Liver (tissue), 9 donors: Measurements from ENCODE around the gene HOXB4. TPM values are rescaled to one million over a fixed set of nuclear protein-coding genes. Genes with fewer than 3 reads are reported as not detected.
A peak's percentile ranks its signal among the peaks of the same experiment; 100 is the strongest.

Experiments used
- DNase-seq: peaks from one replicate; pipeline ENCODE4 v3.0.0-alpha.2; 2017; ENCODE audit warnings: low spot score
- H3K27ac ChIP-seq, 2 donors: one replicate each; pipeline ENCODE4 v1.7.0; 2013; ENCODE audit warnings: inconsistent platforms in 2 of 2, low read length in 2 of 2, control low read depth in 1 of 2, low read depth in 1 of 2, mild to moderate bottlenecking in 1 of 2
- H3K27me3 ChIP-seq, 4 donors: one replicate each; pipeline versions ENCODE4 v1.6.1 to v1.7.0; 2013; ENCODE audit warnings: low read length in 3 of 4, inconsistent platforms in 1 of 4, mild to moderate bottlenecking in 1 of 4, moderate library complexity in 1 of 4; ENCODE audit not compliant: control insufficient read depth in 4 of 4, insufficient read depth in 4 of 4
- H3K36me3 ChIP-seq, 4 donors: one replicate each; pipeline versions ENCODE4 v1.6.1 to v1.7.0; 2013; ENCODE audit warnings: low read length in 3 of 4, mild to moderate bottlenecking in 3 of 4, low read depth in 1 of 4, moderate library complexity in 1 of 4; ENCODE audit not compliant: control insufficient read depth in 4 of 4, insufficient read depth in 3 of 4
- H3K4me1 ChIP-seq, 4 donors: one replicate each; pipeline versions ENCODE4 v1.6.1 to v1.7.0; 2013; ENCODE audit warnings: low read length in 3 of 4, mild to moderate bottlenecking in 3 of 4, moderate library complexity in 1 of 4; ENCODE audit not compliant: control insufficient read depth in 4 of 4, insufficient read depth in 4 of 4
- H3K4me3 ChIP-seq, 3 donors: one replicate each; pipeline versions ENCODE4 v1.6.1 to v1.7.0; 2013; ENCODE audit warnings: low read length in 3 of 3, control low read depth in 1 of 3, low read depth in 1 of 3, mild to moderate bottlenecking in 1 of 3
- H3K9ac ChIP-seq, 2 donors: one replicate each; pipeline ENCODE4 v1.7.0; 2013; ENCODE audit warnings: low read length in 2 of 2, mild to moderate bottlenecking in 2 of 2, moderate library complexity in 2 of 2, control low read depth in 1 of 2, low read depth in 1 of 2
- H3K9me3 ChIP-seq, 4 donors: one replicate each; pipeline versions ENCODE4 v1.6.1 to v1.7.0; 2013; ENCODE audit warnings: low read length in 3 of 4; ENCODE audit not compliant: control insufficient read depth in 4 of 4
- CTCF ChIP-seq: fragments of 150-350 bp; IDR thresholded peaks from 2 replicates; pipeline ENCODE4 v1.5.1; 2017; ENCODE audit warnings: improper control_type of control experiment, low read depth, low read length; ENCODE audit not compliant: missing input control
- EGR1 ChIP-seq, 2 donors: IDR thresholded peaks; 2 replicates each; pipeline ENCODE4 v1.6.1; 2016 to 2018; ENCODE audit warnings: antibody characterized with exemption in 2 of 2, low read depth in 2 of 2
- FOXA2 ChIP-seq: IDR thresholded peaks from 2 replicates; pipeline ENCODE4 v1.6.1; 2016; ENCODE audit warnings: antibody characterized with exemption
- GABPA ChIP-seq, 2 donors: IDR thresholded peaks in 1 of 2; conservative IDR thresholded peaks in 1 of 2; 2 replicates each; pipeline ENCODE4 v1.6.1; 2016; ENCODE audit warnings: antibody characterized with exemption in 2 of 2, mild to moderate bottlenecking in 1 of 2, moderate library complexity in 1 of 2
- HNF4A ChIP-seq, 2 donors: conservative IDR thresholded peaks; 2 replicates each; pipeline ENCODE4 v1.6.1; 2016; ENCODE audit warnings: antibody characterized with exemption in 2 of 2, mild to moderate bottlenecking in 2 of 2
- HNF4G ChIP-seq: IDR thresholded peaks from 2 replicates; pipeline ENCODE4 v1.6.1; 2016; ENCODE audit warnings: antibody characterized with exemption
- JUND ChIP-seq, 2 donors: IDR thresholded peaks; 2 replicates each; pipeline ENCODE4 v1.6.1; 2016; ENCODE audit warnings: antibody characterized with exemption in 2 of 2
- MAX ChIP-seq: IDR thresholded peaks from 2 replicates; pipeline ENCODE4 v1.6.1; 2016; ENCODE audit warnings: antibody characterized with exemption
- RAD21 ChIP-seq, 2 donors: IDR thresholded peaks; 2 replicates each; pipeline ENCODE4 v1.6.1; 2016; ENCODE audit warnings: antibody characterized with exemption in 2 of 2, mild to moderate bottlenecking in 2 of 2
- REST ChIP-seq: IDR thresholded peaks from 2 replicates; pipeline ENCODE4 v1.6.1; 2016; ENCODE audit warnings: antibody characterized with exemption, mild to moderate bottlenecking
- RXRA ChIP-seq, 2 donors: IDR thresholded peaks; 2 replicates each; pipeline ENCODE4 v1.6.1; 2017 to 2018; ENCODE audit warnings: antibody characterized with exemption in 2 of 2, mild to moderate bottlenecking in 1 of 2
- SP1 ChIP-seq: IDR thresholded peaks from 2 replicates; pipeline ENCODE4 v1.6.1; 2018; ENCODE audit warnings: antibody characterized with exemption, mild to moderate bottlenecking
- TAF1 ChIP-seq: conservative IDR thresholded peaks from 2 replicates; pipeline ENCODE4 v1.6.1; 2016; ENCODE audit warnings: antibody characterized with exemption, mild to moderate bottlenecking
- YY1 ChIP-seq: IDR thresholded peaks from 2 replicates; pipeline ENCODE4 v1.6.1; 2016; ENCODE audit warnings: antibody characterized with exemption, mild to moderate bottlenecking
- ZBTB33 ChIP-seq: IDR thresholded peaks from 2 replicates; pipeline ENCODE4 v1.6.1; 2016; ENCODE audit warnings: antibody characterized with exemption
- WGBS: extraction: QIAGEN DNeasy Blood & Tissue Kit; methylation state at CpG from one replicate; pipeline ENCODE4 v1.1.7; 2013; 5-methylcytosine and 5-hydroxymethylcytosine counted together
- polyA plus RNA-seq, 2 donors: library from polyadenylated mRNA; stranded (reverse) in 1 of 2; unstranded in 1 of 2; fragments of 200-250 nt in 1 of 2; fragments of >200 nt in 1 of 2; fragmentation: Nextera tagmentation in 1 of 2; extraction: Ambion mirVana in 1 of 2; gene quantifications; one replicate each; pipeline versions ENCODE4 v1.2.1 to v1.2.3, GENCODE V29; 2013 to 2015
- total RNA-seq, 2 donors: library from RNA; depleted of rRNA; stranded (reverse); fragments of >200 nt; gene quantifications; one replicate each; pipeline ENCODE4 v1.2.3, GENCODE V29; 2014
- donor health status: healthy.
- donor health status: healthy.
- donor health status: healthy.
- donor health status: healthy.
- donor health status: healthy.

Gene HOXB4
- total and polyA plus RNA-seq, 4 donors = 0.19 to 0.75 (median 0.50) TPM

- Histone ChIP-seq H3K4me3 (peak overlapping the region in 1 of 3 donors; percentile 35), H3K27ac (no peak overlapping the region), H3K4me1 (peaks cover 1 to 30% (median 4%) of the 10 kb centered on the region in 4 donors), H3K9me3 (no peaks in the 10 kb centered on the region), H3K27me3 (peaks cover 4 to 30% (median 11%) of the 10 kb centered on the region in 4 donors), H3K9ac (no peak overlapping the region), H3K36me3 (no peaks in the 10 kb centered on the region)
- WGBS = 15% methylated on average over 26 of the region's 26 CpGs
- no peak for TF ChIP-seq RXRA (IDR thresholded peaks at IDR 0.05)
- TF ChIP-seq RAD21 (IDR thresholded peaks at IDR 0.05) = no peak
- TF ChIP-seq REST = no peak
- no peak for TF ChIP-seq GABPA (IDR thresholded peaks at IDR 0.05 in 1 of 2, conservative IDR thresholded peaks at IDR 0.05 in 1 of 2)
- TF ChIP-seq JUND (IDR thresholded peaks at IDR 0.05) = no peak
- no peak for TF ChIP-seq YY1
- no peak for TF ChIP-seq MAX
- no peak for TF ChIP-seq HNF4G
- no peak for TF ChIP-seq FOXA2
- no peak for TF ChIP-seq CTCF
- TF ChIP-seq SP1 = no peak
- TF ChIP-seq ZBTB33 = no peak
- DNase-seq = no peak
Measured at GRCh38 chr17:48596735-48597527, 18.8 kb upstream of the HOXB4 start.

GRCh38 chr17:48596000-48596734 lies 18.0 kb upstream of the HOXB4 start:
- no peaks in the 10 kb centered on the region for H3K9me3 ChIP-seq
- H3K27me3 ChIP-seq = peaks cover 4 to 22% (median 11%) of the 10 kb centered on the region in 4 donors
- WGBS = 28% methylated on average over 54 of the region's 54 CpGs
- H3K4me3 ChIP-seq = no peak overlapping the region
- H3K27ac ChIP-seq = no peak overlapping the region
- H3K9ac ChIP-seq = no peak overlapping the region
- H3K4me1 ChIP-seq = peaks cover 2 to 23% (median 4%) of the 10 kb centered on the region in 4 donors
- no peak for DNase-seq
- H3K36me3 ChIP-seq = no peaks in the 10 kb centered on the region
- TF ChIP-seq SP1 = no peak
- TF ChIP-seq GABPA (IDR thresholded peaks at IDR 0.05 in 1 of 2, conservative IDR thresholded peaks at IDR 0.05 in 1 of 2) = no peak
- no peak for TF ChIP-seq TAF1
- no peak for TF ChIP-seq REST
- TF ChIP-seq FOXA2 = no peak
- TF ChIP-seq HNF4A (conservative IDR thresholded peaks at IDR 0.05) = no peak
- TF ChIP-seq EGR1 (IDR thresholded peaks at IDR 0.05; ENCODE audit: low read depth in 2 of 2) = no peak
- no peak for TF ChIP-seq HNF4G
- no peak for TF ChIP-seq YY1
- TF ChIP-seq RAD21 (IDR thresholded peaks at IDR 0.05) = no peak
- no peak for TF ChIP-seq CTCF
